ENCODE results near the gene SPSB4. TPM values are rescaled to one million over a fixed set of nuclear protein-coding genes. Genes with fewer than 3 reads are reported as not detected.

SPSB4 gene
- total RNA-seq, 1 donor from 2014 or later: 1.2 TPM

- intact Hi-C loops (cut with DNase I): no loop called here
- Histone ChIP-seq H3K9me3 (no peaks in the 10 kb centered on the region), H3K4me3 (no peak overlapping the region), H3K36me3 (no peaks in the 10 kb centered on the region), H3K4me1 (no peaks in the 10 kb centered on the region), H3K27me3 (no peaks in the 10 kb centered on the region), H3K27ac (no peak overlapping the region)
- TF ChIP-seq CTCF (IDR thresholded peaks at IDR 0.05): no peak
- ATAC-seq (no peak), DNase-seq (no peak)
Observed at GRCh38 chr3:141184430-141184829, 133.3 kb downstream of the SPSB4 start.

- intact Hi-C loops (cut with DNase I): loop anchor here (5.0 kb wide), 1 partner anchor 184 kb away; no protein-coding TSS in a partner anchor
- DNase-seq (no peak), ATAC-seq (no peak)
- H3K4me3 ChIP-seq: no peak overlapping the region
- no peaks in the 10 kb centered on the region for H3K4me1 ChIP-seq
- peaks cover 6% of the 10 kb centered on the region for H3K27me3 ChIP-seq
- H3K27ac ChIP-seq: no peak overlapping the region
- no peak for TF ChIP-seq CTCF (IDR thresholded peaks at IDR 0.05)
- no peaks in the 10 kb centered on the region for H3K9me3 ChIP-seq
- no peaks in the 10 kb centered on the region for H3K36me3 ChIP-seq
Observed at GRCh38 chr3:141191097-141191749, 140.1 kb downstream of the SPSB4 start.

DNA sequence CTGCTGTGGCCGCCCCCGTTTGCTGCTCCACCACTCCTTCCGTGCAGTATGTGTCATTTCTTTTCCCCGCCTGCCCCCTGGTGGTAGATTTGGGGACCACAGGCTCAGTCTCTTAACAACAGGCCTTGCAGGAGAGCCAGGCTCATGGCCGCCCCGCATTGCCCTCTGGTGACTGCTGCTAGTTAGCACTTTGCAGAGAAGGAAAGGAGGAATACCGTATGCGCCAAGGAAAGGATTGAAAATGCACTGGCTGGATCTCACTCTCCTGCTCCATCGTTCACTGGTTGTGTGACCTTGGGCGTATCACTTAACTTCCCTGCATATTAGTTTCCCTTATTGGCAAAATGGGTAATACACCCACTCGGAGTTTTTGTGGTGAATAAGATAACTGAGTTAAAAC lies 141.2 kb downstream of the SPSB4 start:
- ATAC-seq: peak; percentile 100
- intact Hi-C loops (cut with DNase I): loop anchor here (5.0 kb wide), 1 partner anchor 185 kb away; no protein-coding TSS in a partner anchor
- peak; percentile 97 for DNase-seq
- H3K27ac ChIP-seq: no peak overlapping the region
- no peaks in the 10 kb centered on the region for H3K36me3 ChIP-seq
- H3K27me3 ChIP-seq: peaks cover 6% of the 10 kb centered on the region
- no peak overlapping the region for H3K4me3 ChIP-seq
- TF ChIP-seq CTCF (IDR thresholded peaks at IDR 0.05): peak; percentile 99
- H3K9me3 ChIP-seq: no peaks in the 10 kb centered on the region
- H3K4me1 ChIP-seq: no peaks in the 10 kb centered on the region

- intact Hi-C loops (cut with DNase I): loop anchor here (5.0 kb wide), 1 partner anchor 186 kb away; no protein-coding TSS in a partner anchor
- ATAC-seq (no peak), DNase-seq (no peak)
- Histone ChIP-seq H3K27me3 (peaks cover 6% of the 10 kb centered on the region), H3K36me3 (no peaks in the 10 kb centered on the region), H3K27ac (no peak overlapping the region), H3K4me3 (no peak overlapping the region), H3K9me3 (no peaks in the 10 kb centered on the region), H3K4me1 (no peaks in the 10 kb centered on the region)
- no peak for TF ChIP-seq CTCF (IDR thresholded peaks at IDR 0.05)
Observed at GRCh38 chr3:141193066-141193830, 142.1 kb downstream of the SPSB4 start.

Other genes with a start within 250 kb of the SPSB4 start
- 83.4 TPM for gene SLC25A36, start 109.5 kb upstream of the SPSB4 start, total RNA-seq
- gene PXYLP1, start 180.5 kb downstream of the SPSB4 start, total RNA-seq: 13.6 TPM